H1 (cell line): Measurements from ENCODE around the gene PKMYT1. TPM values are rescaled to one million over a fixed set of nuclear protein-coding genes. Genes with fewer than 3 reads are reported as not detected.
A peak's percentile ranks its signal among the peaks of the same experiment; 100 is the strongest.

ENCODE experiments used
- CTCF ChIA-PET: fragments of 300-600 bp; sonication (Branson Sonifier 250); formaldehyde crosslinking; loops from one replicate; lab custom pipeline; 2021; ENCODE audit not compliant: partially characterized antibody; lab: Charles Lee
- POLR2A ChIA-PET: fragments of 300-600 bp; sonication (Branson Sonifier 250); formaldehyde crosslinking; loops from one replicate; lab custom pipeline; 2021; ENCODE audit warnings: inconsistent platforms; ENCODE audit not compliant: partially characterized antibody; lab: Charles Lee
- DNase-seq, 2 experiments: peaks; one replicate each; pipeline versions ENCODE4 v3.0.0 to v3.0.0-alpha.2; 2010 to 2022; ENCODE audit warnings: low spot score in 2 of 2, low read depth in 1 of 2, mixed read lengths in 1 of 2
- FAIRE-seq: peaks from 2 replicates; lab custom pipeline; 2011; peaks lifted over from hg19 to GRCh38; lab: Jason Lieb, UNC
- H2AFZ ChIP-seq: 2 replicates; pipeline ENCODE4 v1.8.1; 2012; ENCODE audit warnings: low read length, inconsistent platforms
- H2AK5ac ChIP-seq: 2 replicates; pipeline ENCODE4 v1.6.1; 2013; ENCODE audit warnings: low read depth, low read length
- H2BK120ac ChIP-seq: replicated peaks from 2 replicates; pipeline ENCODE3; 2013; ENCODE audit warnings: low read depth, low read length, inconsistent platforms
- H2BK12ac ChIP-seq: 2 replicates; pipeline ENCODE4 v1.6.1; 2013; ENCODE audit warnings: low read depth, low read length
- H2BK15ac ChIP-seq: 2 replicates; pipeline ENCODE4 v1.6.1; 2013; ENCODE audit warnings: low read length
- H2BK20ac ChIP-seq: 2 replicates; pipeline ENCODE4 v1.6.1; 2013; ENCODE audit warnings: low read length
- H2BK5ac ChIP-seq: 2 replicates; pipeline ENCODE4 v1.6.1; 2013; ENCODE audit warnings: low read depth, low read length
- H3K14ac ChIP-seq: 2 replicates; pipeline ENCODE4 v1.6.1; 2013; ENCODE audit warnings: inconsistent platforms; ENCODE audit not compliant: insufficient read length
- H3K18ac ChIP-seq: 2 replicates; pipeline ENCODE4 v1.6.1; 2013; ENCODE audit warnings: low read length; ENCODE audit errors: extremely low read depth
- H3K23ac ChIP-seq: 2 replicates; pipeline ENCODE4 v1.6.1; 2013; ENCODE audit warnings: inconsistent platforms; ENCODE audit not compliant: insufficient read length
- H3K23me2 ChIP-seq: 2 replicates; pipeline ENCODE4 v1.6.1; 2013; ENCODE audit warnings: low read depth, low read length
- H3K27ac ChIP-seq: 2 replicates; pipeline ENCODE4 v1.6.1; 2011; ENCODE audit warnings: low read depth, low read length, inconsistent platforms
- H3K27me3 ChIP-seq, 4 experiments: replicated peaks in 1 of 4; 1 replicate in 1 of 4; 2 replicates in 3 of 4; pipeline versions ENCODE4 v1.6.1 to v1.8.1; 2011 to 2013; ENCODE audit warnings: low read length in 3 of 4, mild to moderate bottlenecking in 3 of 4, inconsistent platforms in 2 of 4, mixed read lengths in 2 of 4, moderate library complexity in 1 of 4; ENCODE audit not compliant: control insufficient read depth in 3 of 4, insufficient read depth in 3 of 4; ENCODE audit errors: extremely low read depth in 1 of 4
- H3K36me3 ChIP-seq, 4 experiments: 2 replicates each; pipeline versions ENCODE4 v1.6.1 to v1.8.1; 2011 to 2013; ENCODE audit warnings: mild to moderate bottlenecking in 4 of 4, low read length in 3 of 4, moderate library complexity in 2 of 4, control low read depth in 1 of 4, inconsistent platforms in 1 of 4; ENCODE audit not compliant: insufficient read depth in 4 of 4, control insufficient read depth in 2 of 4
- H3K4ac ChIP-seq: replicated peaks from 2 replicates; pipeline ENCODE3; 2013; ENCODE audit warnings: low read length, low read depth, mixed read lengths, inconsistent platforms; ENCODE audit not compliant: insufficient read length
- H3K4me1 ChIP-seq, 4 experiments: replicated peaks in 1 of 4; 1 replicate in 1 of 4; 2 replicates in 3 of 4; pipeline versions ENCODE4 v1.6.1 to v1.8.1; 2011 to 2013; ENCODE audit warnings: low read length in 3 of 4, inconsistent platforms in 2 of 4, mixed read lengths in 1 of 4; ENCODE audit not compliant: insufficient read depth in 4 of 4, control insufficient read depth in 3 of 4
- H3K4me2 ChIP-seq, 2 experiments: 2 replicates each; pipeline versions ENCODE4 v1.6.1 to v1.8.1; 2011 to 2013; ENCODE audit warnings: low read depth in 2 of 2, low read length in 2 of 2, control low read depth in 1 of 2, inconsistent platforms in 1 of 2, mild to moderate bottlenecking in 1 of 2; ENCODE audit not compliant: insufficient read depth in 1 of 2
- H3K4me3 ChIP-seq, 4 experiments: fragments of 200-600, 300-600 bp in 1 of 4; sonication (generic), shearing (Covaris generic), sonication (Bioruptor Twin) in 1 of 4; 2 replicates each; pipeline versions ENCODE4 v1.5.1 to v1.8.1; 2011 to 2016; ENCODE audit warnings: low read length in 4 of 4, low read depth in 3 of 4, control low read depth in 2 of 4, inconsistent platforms in 2 of 4, mild to moderate bottlenecking in 2 of 4, mixed read lengths in 1 of 4, moderate library complexity in 1 of 4; ENCODE audit not compliant: insufficient read depth in 2 of 4; ENCODE audit errors: extremely low read depth in 1 of 4
- H3K56ac ChIP-seq: replicated peaks from 2 replicates; pipeline ENCODE3; 2013; ENCODE audit warnings: low read depth, mild to moderate bottlenecking, mixed read lengths, low read length, inconsistent platforms; ENCODE audit not compliant: insufficient read length
- H3K79me1 ChIP-seq: 2 replicates; pipeline ENCODE4 v1.6.1; 2013; ENCODE audit warnings: low read depth, low read length, control low read depth
- H3K79me2 ChIP-seq, 2 experiments: 2 replicates each; pipeline versions ENCODE4 v1.6.1 to v1.8.1; 2012 to 2013; ENCODE audit warnings: low read length in 2 of 2, mild to moderate bottlenecking in 2 of 2, inconsistent platforms in 1 of 2; ENCODE audit not compliant: insufficient read depth in 2 of 2, control insufficient read depth in 1 of 2
- H3K9ac ChIP-seq, 4 experiments: replicated peaks in 1 of 4; 1 replicate in 1 of 4; 2 replicates in 3 of 4; pipeline versions ENCODE4 v1.6.1 to v1.8.1; 2011 to 2013; ENCODE audit warnings: low read depth in 3 of 4, low read length in 3 of 4, control low read depth in 2 of 4, mild to moderate bottlenecking in 2 of 4, moderate library complexity in 2 of 4, inconsistent platforms in 1 of 4; ENCODE audit errors: extremely low read depth in 1 of 4
- H3K9me3 ChIP-seq, 2 experiments: 2 replicates each; pipeline versions ENCODE4 v1.6.1 to v1.8.1; 2012 to 2013; ENCODE audit warnings: mild to moderate bottlenecking in 2 of 2, moderate library complexity in 2 of 2, control low read depth in 1 of 2, inconsistent platforms in 1 of 2, low read depth in 1 of 2, low read length in 1 of 2, mixed read lengths in 1 of 2; ENCODE audit not compliant: insufficient read depth in 2 of 2
- H4K20me1 ChIP-seq, 2 experiments: replicated peaks in 1 of 2; 2 replicates each; pipeline versions ENCODE3 to v1.8.1; 2011 to 2013; ENCODE audit warnings: inconsistent platforms in 2 of 2, low read length in 2 of 2, mild to moderate bottlenecking in 1 of 2; ENCODE audit not compliant: insufficient read depth in 2 of 2, control insufficient read depth in 1 of 2
- H4K5ac ChIP-seq: 2 replicates; pipeline ENCODE4 v1.6.1; 2013; ENCODE audit warnings: low read length, low read depth, mixed read lengths, inconsistent platforms; ENCODE audit not compliant: insufficient read length
- H4K8ac ChIP-seq: 2 replicates; pipeline ENCODE4 v1.8.0; 2013; ENCODE audit warnings: mild to moderate bottlenecking, moderate library complexity, low read length, inconsistent platforms; ENCODE audit not compliant: insufficient read depth; ENCODE audit errors: extremely low read depth
- H4K91ac ChIP-seq: replicated peaks from 2 replicates; pipeline ENCODE3; 2013; ENCODE audit warnings: low read length, mixed read lengths, inconsistent platforms; ENCODE audit not compliant: insufficient read length
- BACH1 ChIP-seq: IDR thresholded peaks from 2 replicates; pipeline ENCODE4 v1.6.1; 2012; ENCODE audit warnings: low read length, improper control_type of control experiment
- CHD2 ChIP-seq: IDR thresholded peaks from 2 replicates; pipeline ENCODE4 v1.6.1; 2012; ENCODE audit warnings: low read length, improper control_type of control experiment
- GABPA ChIP-seq: IDR thresholded peaks from 2 replicates; pipeline ENCODE4 v1.6.1; 2011; ENCODE audit warnings: mild to moderate bottlenecking, low read length, moderate library complexity, borderline replicate concordance; ENCODE audit not compliant: insufficient read depth
- HDAC2 ChIP-seq, 2 experiments: fragments of 300-600 bp in 1 of 2; sonication (generic) in 1 of 2; IDR thresholded peaks; 2 replicates each; pipeline ENCODE4 v1.6.1; 2011 to 2012; ENCODE audit warnings: low read depth in 2 of 2, low read length in 2 of 2, mild to moderate bottlenecking in 2 of 2, moderate library complexity in 2 of 2, borderline replicate concordance in 1 of 2, inconsistent platforms in 1 of 2
- JUN ChIP-seq: IDR thresholded peaks from 2 replicates; pipeline ENCODE4 v1.6.1; 2011; ENCODE audit warnings: low read depth, mild to moderate bottlenecking, improper control_type of control experiment, low read length
- NANOG ChIP-seq: IDR thresholded peaks from 2 replicates; pipeline ENCODE4 v1.6.1; 2011; ENCODE audit warnings: low read length, low read depth, mild to moderate bottlenecking, inconsistent platforms; ENCODE audit not compliant: insufficient read depth, poor library complexity, severe bottlenecking
- POLR2A ChIP-seq, 2 experiments: IDR thresholded peaks; 1 replicate in 1 of 2; 2 replicates in 1 of 2; pipeline ENCODE4 v1.6.1; 2011; ENCODE audit warnings: low read depth in 2 of 2, low read length in 2 of 2, mild to moderate bottlenecking in 2 of 2; ENCODE audit errors: control extremely low read depth in 1 of 2
- SAP30 ChIP-seq: fragments of 300-600 bp; sonication (generic); IDR thresholded peaks from 2 replicates; pipeline ENCODE4 v1.7.1; 2012; ENCODE audit warnings: low read length, moderate library complexity, mild to moderate bottlenecking, inconsistent platforms; ENCODE audit not compliant: insufficient read depth, insufficient replicate concordance
- YY1 ChIP-seq: IDR thresholded peaks from 2 replicates; pipeline ENCODE4 v1.6.1; 2011; ENCODE audit warnings: low read depth, mild to moderate bottlenecking, low read length
- WGBS, 2 experiments: shearing (Covaris generic) in 1 of 2; methylation state at CpG; one replicate each; pipeline versions ENCODE4 v1.1.6 to v1.1.7; 2013 to 2015; ENCODE audit warnings: low lambda C conversion rate in 2 of 2, mixed read lengths in 2 of 2, inconsistent platforms in 1 of 2, low coverage in 1 of 2, missing lambda C conversion rate in 1 of 2; ENCODE audit not compliant: insufficient replicate concordance in 2 of 2, insufficient coverage in 1 of 2, insufficient read length in 1 of 2; ENCODE audit errors: extremely low coverage in 1 of 2, missing lambda C conversion rate in 1 of 2; 5-methylcytosine and 5-hydroxymethylcytosine counted together
- polyA plus RNA-seq, 7 experiments: library from polyadenylated mRNA; depleted of rRNA in 3 of 7; stranded (reverse) in 5 of 7; unstranded in 2 of 7; fragments of >200 nt in 5 of 7; fragments of 200-250 nt in 2 of 7; gene quantifications; 1 replicate in 5 of 7; 2 replicates in 1 of 7; 4 replicates in 1 of 7; pipeline versions ENCODE4 v1.2.1 to v1.2.3, GENCODE V29; 2011 to 2013; ENCODE audit warnings: missing spikeins in 2 of 7, mixed read lengths in 2 of 7
- total RNA-seq: library from RNA; stranded (reverse); fragmentation: NEBNext Ultra II Directional; extraction: Animal tissue kit (Norgen Biotek cat#: 25700); gene quantifications from 2 replicates; pipeline ENCODE4 v1.2.1, GENCODE V29; 2021
- TF ChIP-seq, protein P1 (sequence below): IDR thresholded peaks from 2 replicates; pipeline ENCODE4 v1.6.1; 2012; ENCODE audit warnings: inconsistent platforms

The PKMYT1 gene
- total and polyA plus RNA-seq, 2 of the 8 experiments (the other 6 are each of a cell fraction or from before 2014, with no cell fraction given) = 74.7 to 85.2 TPM

DNA sequence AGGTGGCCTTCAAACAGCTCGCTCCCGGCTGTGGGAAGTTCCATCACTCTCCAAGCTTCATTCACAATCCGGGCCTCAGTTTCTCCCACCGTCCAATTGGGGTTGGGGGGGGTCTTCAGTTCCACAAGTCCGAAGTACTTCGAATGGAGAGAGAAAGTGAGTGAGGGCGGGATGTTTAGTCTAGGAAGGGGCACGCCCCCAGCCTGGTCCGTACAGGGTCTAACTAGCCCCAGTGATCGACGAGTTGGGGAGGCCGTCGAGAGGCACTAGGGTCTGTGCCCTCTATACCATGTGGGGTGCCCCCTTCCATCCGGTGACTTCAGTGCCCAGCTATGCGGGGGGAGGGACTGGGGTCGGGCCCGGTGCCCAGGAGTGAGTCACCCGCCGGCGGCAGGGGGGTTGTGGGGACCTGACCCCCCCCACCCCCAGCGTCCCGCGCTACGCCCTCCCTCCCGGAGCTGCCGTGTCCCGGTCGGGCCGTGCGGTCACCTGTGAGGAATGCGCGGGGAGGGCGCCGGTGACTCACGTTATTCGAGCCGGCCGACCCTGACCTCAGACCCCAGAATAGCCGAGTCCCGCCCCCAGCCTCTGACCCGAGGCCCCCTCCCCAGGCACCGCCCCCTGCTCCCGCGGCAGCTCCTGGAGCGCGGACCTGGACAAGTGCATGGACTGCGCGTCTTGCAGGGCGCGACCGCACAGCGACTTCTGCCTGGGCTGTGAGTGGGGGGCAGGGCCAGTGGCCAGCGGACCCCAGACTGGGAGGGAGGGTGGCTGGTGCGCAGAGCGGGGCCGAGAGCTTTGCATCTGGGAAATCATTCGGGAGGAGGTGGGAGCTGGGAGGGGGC, 40.6 kb upstream of the PKMYT1 start:
- Histone ChIP-seq H2BK120ac (no peak overlapping the region), H3K9ac (peak overlapping the region; percentile 60 to 92 (median 89)), H3K36me3 (peaks cover 4 to 9% (median 6%) of the 10 kb centered on the region in 4 experiments; a peak in 6 of 8 replicates), H3K14ac (peak overlapping the region; percentile 37), H2BK5ac (peak overlapping the region; percentile 94), H2BK15ac (no peak overlapping the region), H3K23me2 (peaks cover 26% of the 10 kb centered on the region), H2AFZ (no peak overlapping the region), H3K56ac (peak overlapping the region; percentile 43), H3K27me3 (no peaks in the 10 kb centered on the region), H3K4me1 (peaks cover 4 to 23% (median 21%) of the 10 kb centered on the region in 4 experiments), H2AK5ac (no peak overlapping the region), H4K20me1 (peaks cover 9 to 21% of the 10 kb centered on the region in 2 experiments), H3K18ac (peak overlapping the region; percentile 98), H3K4me2 (peak overlapping the region; percentile 83 to 88), H3K79me1 (peaks cover 5% of the 10 kb centered on the region; the same call in 1 of the 2 replicates), H4K8ac (peak overlapping the region; percentile 80; the same call in 1 of the 2 replicates), H3K27ac (peak overlapping the region; percentile 83), H4K91ac (peak overlapping the region; percentile 96), H3K23ac (no peak overlapping the region), H4K5ac (peak overlapping the region; percentile 88), H3K9me3 (no peaks in the 10 kb centered on the region), H2BK20ac (no peak overlapping the region), H2BK12ac (peak overlapping the region; percentile 50; the same call in 1 of the 2 replicates), H3K79me2 (peaks cover 11 to 21% of the 10 kb centered on the region in 2 experiments), H3K4ac (peak overlapping the region; percentile 99), H3K4me3 (peak overlapping the region; percentile 74 to 97 (median 94))
- CTCF ChIA-PET = interaction anchor here (1.0 to 23.8 kb wide), 12 partner anchors 11 to 93 kb away, joined by 3 to 639 read pairs (median 8); partner anchors contain the start of genes CLDN9, PAQR4 and ZSCAN10
- DNase-seq = peak; percentile 78 to 94
- FAIRE-seq = no peak
- POLR2A ChIA-PET = interaction anchor here (0.6 to 35.7 kb wide), 19 partner anchors 4 to 997 kb away, joined by 3 to 1808 read pairs (median 7); partner anchors contain the start of genes BICDL2, CLDN6, CLDN9 and HCFC1R1
- 1% methylated on average over 34 of the region's 57 CpGs; no CpG with 5 or more reads in 1 of the 2 experiments for WGBS, 2 experiments
- peak; percentile 52 for TF ChIP-seq SAP30
- TF ChIP-seq POLR2A (IDR thresholded peaks at IDR 0.05; ENCODE audit: control extremely low read depth in 1 of 2, low read depth in 2 of 2, low read length in 2 of 2) = peak in 1 of 2 experiments; percentile 12; a peak in 2 of 3 replicates
- TF ChIP-seq YY1 = no peak
- TF ChIP-seq JUN = peak; percentile 87
- TF ChIP-seq, protein P1, sequence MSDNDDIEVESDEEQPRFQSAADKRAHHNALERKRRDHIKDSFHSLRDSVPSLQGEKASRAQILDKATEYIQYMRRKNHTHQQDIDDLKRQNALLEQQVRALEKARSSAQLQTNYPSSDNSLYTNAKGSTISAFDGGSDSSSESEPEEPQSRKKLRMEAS = peak; percentile 35; the same call in 1 of the 2 replicates
- TF ChIP-seq BACH1 = no peak
- TF ChIP-seq GABPA = no peak
- TF ChIP-seq HDAC2 (IDR thresholded peaks at IDR 0.05; ENCODE audit: borderline replicate concordance in 1 of 2, low read depth in 2 of 2, low read length in 2 of 2) = no peak; a peak in 1 of 4 replicates
- TF ChIP-seq NANOG = no peak
- TF ChIP-seq CHD2 = peak; percentile 33; the same call in 1 of the 2 replicates
